DMS53 (cell line): ENCODE results near the gene BORCS8.
"Not testable (repeated sequence)": the region's sequence is repeated elsewhere in the genome, so short reads cannot be mapped to it uniquely, and the experiment has no call there.

Experiments used
- DNase-seq: peaks from one replicate; lab custom pipeline; 2025; lab: John Stamatoyannopoulos, UW

Gene BORCS8

DNA sequence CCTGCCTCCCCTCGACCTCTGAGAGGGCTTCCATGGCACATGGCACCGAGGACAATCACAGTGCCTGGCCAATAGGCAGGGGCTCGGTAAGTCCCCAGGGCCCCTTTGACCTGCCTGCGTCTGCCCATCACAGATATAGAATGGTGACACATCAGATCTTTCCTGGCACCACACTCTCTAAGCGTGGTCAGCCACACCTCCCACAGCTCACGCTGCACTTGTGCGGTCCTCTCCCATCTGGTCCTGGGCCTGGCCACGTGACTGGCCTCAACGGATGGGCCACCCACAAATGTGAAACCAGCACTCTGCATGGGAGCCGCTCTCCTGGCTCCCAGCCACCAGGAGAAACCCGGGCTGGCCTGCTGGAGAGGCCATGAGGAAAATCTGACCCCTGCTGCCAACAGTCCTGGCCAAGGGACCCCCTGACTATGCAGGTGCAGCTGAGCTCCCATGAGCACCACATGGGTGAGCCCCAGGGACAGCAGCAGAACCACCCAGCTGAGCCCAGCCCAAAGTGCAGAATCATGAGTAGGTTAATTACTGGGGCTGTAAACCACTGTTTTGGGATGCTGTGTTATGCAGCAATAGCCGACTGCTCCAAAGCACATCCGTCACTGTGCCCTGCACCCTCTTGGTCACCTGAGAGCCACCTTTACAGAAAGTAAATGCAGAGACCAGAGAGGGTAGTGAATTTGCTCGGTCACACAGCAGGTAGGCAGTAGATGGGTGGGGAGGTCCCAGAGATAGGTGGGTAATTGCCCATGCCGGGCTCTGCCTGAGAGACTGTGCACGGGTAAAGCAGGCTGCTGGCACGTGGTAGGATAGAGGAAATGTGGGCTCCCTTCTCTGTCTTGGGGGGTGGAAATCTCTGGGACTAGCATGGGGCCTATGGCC lies 12.2 kb downstream of the BORCS8 start:
- no peak for DNase-seq

DNA sequence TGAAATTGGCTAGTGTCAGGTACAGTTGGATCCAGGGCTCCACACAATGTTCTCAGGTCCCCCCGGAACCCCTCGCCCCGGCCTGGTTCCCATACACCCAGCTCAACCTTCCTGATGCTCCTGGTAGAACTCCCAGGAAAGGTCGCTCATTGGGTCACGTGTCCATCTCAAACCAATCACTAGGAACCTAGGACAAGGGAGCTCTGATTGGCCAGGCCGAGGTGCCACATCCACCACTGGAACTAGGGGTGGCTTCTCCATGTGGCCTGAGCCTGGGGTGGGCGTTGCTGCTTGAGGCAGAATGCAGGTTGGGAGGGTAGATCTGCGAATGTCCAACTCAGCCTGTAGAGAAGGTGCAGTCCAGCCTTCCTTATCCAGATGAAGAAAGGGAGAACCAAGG lies 15.0 kb downstream of the BORCS8 start:
- DNase-seq = no peak

DNA sequence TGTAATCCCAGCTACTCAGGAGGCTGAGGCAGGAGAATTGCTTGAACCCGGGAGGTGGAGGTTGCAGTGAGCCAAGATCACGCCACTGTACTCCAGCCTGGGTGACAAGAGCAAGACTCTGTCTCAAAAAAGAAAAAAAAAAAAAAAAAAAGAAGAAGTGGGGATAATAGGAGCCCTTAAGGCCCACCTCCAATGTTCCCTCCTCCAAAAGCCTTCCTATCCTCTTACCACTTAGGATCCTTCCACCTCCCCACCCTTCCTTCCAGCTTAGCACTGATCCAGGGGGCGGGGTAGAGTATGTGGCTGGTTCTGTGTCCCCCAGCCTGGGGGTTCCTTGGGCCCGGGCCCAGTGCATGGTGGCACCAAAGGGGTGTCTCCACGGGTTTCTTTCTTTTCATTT lies 18.7 kb downstream of the BORCS8 start:
- DNase-seq = not testable (repeated sequence)

- no peak for DNase-seq
These were observed 20.0 kb downstream of the BORCS8 start for GRCh38 chr19:19171821-19172532.

DNA sequence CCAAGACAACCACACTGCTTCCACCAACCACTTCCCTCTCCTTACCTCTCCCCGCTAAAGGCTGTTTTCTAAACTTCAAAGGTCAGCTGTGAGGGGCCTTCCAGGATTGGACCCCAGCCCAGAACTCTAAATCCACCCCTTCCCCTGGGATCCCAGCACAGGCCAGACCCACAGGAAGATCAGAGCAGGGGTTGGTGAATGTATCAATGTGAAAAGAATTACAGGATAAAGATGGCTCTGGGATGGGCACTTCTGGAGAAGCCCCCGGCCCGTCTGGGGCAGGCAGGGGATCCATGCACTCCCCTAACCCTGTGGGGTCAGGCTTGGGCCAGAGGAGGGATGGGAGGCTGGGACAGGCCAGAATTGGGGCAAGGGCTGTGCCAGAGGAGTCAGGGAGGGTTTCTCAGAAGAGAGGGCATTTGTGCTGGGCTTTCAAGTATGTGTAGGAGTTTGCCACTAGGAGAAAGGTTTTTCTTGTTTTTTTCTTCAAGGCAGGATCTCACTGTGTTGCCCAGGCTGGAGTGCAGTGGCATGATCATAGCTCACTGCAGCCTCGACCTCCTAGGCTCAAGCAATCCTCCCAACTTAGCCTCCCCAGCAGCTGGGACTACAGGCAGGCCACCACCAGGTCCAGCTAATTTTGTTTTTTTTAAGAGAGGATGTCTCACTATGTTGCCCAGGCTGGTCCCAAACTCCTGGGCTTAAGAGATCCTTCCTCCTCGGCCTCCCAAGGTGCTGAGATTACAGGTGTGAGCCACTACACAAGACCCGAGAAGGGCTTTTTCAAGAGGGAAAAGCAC lies 20.9 kb downstream of the BORCS8 start:
- DNase-seq = no peak

DNA sequence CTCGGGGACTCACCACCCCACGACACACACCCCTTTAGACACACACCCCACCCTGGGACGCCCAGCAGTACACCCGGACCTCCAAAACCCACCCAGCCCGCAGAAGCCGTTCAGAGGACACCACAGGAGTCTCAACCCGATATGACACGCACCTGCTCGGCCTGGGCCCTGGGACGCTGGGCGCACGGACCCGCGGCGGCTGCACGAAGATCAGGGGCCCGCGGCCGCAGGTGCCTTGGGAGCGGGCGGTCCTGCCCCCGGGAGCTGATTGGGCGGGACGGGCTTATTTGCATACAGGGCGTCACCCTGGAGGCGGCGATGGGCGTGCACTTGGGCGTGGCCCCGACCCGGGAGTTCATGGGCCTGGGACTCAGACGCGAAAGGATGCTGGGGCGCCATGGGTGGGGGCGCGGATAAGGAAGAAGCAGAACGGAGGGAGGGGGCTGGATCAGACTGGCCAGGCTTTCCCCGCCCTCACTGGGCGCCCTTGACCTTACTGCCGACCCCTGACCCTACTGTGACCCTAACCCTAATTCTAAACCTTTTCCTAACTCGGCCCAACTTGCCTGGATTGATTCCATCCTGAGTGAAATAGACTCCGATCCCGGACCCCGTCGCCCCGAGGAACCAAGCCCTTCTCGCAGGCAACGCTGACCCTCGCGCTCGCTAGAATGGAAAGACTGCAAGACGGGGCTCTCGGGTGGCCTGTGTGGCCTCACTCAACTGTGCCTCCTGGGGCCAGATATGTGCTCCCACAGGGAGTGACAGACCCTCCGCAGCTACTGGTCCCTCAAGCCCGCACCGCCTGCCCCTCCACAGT lies 21.7 kb downstream of the BORCS8 start, which contains the start of gene MEF2B:
MEF2B (minus strand) TSS at position 211 of the 820 bp plus-strand sequence. CDS start 19,528 bp downstream, outside the sequence.
- DNase-seq = peak; percentile 89

DNA sequence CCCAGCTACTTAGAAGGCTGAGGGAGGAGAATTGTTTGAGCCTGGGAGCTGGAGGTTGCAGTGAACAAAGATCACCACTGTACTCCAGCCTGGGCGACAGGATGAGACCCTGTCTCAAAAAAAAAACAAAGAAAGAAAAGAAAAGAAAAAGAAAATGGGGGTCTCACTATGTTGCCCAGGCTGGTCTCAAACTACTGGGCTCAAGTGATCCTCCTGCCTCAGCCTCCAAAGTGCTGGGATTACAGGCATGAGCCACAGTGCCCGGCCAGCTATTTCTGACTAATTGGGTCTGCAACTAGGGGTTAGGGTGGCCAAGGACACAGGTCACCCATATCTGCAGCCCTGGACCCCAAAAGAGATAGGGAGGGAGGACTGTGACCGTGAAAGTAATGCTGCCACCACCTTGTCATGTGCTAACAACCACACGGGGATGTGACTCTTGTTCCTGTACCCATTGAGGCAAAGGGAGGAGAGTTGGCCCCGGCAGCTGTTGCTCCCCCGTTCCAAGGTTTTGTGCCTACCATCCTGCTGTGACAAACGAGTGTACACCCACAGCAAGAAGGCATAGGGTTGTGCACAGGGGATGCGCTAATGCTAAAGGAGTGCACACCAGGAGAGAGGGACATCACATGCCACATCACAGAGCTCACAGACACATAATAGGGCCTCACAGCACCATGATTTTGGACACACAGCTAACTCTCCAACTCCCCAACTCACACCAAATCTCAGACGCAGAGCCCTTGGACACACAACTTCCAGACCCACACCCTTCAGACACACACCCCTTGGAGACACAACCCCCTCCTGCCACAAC lies 22.5 kb downstream of the BORCS8 start:
- no peak for DNase-seq

DNA sequence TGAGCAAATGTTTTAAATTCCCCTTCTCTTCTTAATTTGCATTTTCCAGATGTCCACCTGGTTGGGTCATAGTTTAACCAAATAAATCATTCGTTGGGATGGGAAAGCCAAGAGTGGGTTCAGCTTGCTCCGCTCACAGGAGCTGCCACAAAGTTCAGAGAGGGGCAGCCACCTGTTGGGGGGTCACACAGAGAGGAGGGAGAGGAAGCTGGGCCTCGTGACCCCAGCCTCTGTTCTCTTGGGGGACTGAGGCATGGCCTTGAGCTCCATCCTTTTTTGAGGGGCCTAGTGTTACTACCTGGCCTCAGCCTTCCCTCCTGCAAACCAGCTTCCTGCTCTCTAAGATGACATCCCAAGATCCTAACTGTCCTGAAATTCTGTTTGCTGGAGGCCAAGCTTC lies 24.3 kb downstream of the BORCS8 start:
- DNase-seq = no peak

DNA sequence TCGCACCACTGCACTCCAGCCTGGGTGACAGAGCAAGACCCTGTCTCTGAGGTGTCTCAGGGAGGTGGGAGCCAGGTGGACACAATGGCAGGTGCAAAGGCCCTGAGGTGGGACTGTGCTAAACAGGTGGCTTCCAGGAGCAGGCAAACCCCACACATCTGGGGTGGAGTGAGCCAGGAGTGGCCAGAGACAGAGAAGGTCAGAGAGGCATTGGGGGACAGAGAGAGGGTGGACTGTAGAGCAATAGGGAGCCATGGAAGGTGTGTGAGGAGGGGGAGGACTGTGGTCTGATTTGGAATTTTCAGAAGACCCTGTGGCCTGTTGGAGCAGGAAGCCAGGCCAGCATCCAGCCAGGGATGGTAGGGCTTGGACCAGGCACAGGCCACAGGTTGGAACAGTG lies 26.6 kb downstream of the BORCS8 start:
- DNase-seq = no peak

GRCh38 chr19:19162495-19162894 lies 29.5 kb downstream of the BORCS8 start:
- no peak for DNase-seq

GRCh38 chr19:19160461-19161035 lies 31.4 kb downstream of the BORCS8 start:
- no peak for DNase-seq

DNA sequence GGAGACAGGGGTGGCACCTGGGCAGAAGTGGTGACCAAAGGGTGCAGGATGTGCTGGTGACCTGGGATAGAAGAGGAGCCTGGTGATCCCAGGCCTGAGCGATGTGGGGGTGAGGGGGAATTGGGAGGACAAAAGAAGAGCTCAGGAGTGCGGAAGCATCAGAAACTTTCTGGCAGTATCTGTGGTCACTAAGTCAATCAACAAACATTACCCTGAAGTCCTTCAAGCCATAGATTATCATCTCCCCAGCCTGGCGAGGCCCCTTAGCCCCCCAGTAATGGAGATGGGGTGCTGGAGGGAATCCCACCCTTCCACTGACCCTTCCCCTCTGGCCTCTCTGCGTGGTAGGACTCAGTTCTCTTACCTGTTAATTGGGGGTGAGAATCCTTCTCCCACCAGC lies 32.4 kb downstream of the BORCS8 start:
- DNase-seq = no peak

GRCh38 chr19:19157808-19158207 lies 34.1 kb downstream of the BORCS8 start:
- no peak for DNase-seq

DNA sequence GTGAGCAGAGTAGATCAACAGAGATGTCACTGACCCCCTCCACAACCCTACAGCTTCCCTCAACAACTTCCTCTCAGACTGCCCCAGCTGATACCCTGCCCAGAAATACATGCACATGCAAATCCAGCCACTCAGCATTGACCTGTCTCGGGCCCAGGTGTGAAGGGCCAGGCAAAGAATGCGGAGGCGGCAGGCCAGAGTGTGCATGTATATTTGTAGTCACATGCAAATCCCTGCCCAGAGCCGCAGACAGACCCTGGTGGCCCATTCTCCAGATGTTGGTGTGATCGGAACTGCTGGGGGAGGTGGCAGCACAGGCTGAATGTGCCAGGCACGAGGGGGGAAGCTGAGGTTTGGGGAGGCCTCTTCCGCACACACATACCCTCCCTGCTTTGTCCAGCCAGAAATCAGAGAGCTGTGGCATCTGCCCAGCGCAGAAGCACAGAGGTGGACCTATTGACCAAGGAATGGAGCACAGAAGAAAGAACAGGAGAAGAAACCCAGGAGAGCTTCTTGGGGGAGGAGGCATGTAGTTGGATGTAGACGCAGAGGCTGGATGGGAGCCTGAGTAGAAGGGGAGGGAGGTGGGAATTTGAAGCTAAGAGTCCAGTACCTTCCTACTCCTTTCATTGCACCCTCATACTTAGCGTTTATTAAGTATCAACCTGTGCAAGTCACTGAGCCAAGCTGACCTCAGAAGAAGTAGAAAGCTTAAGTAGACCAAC lies 36.3 kb downstream of the BORCS8 start:
- no peak for DNase-seq

- DNase-seq = no peak
These were observed 37.0 kb downstream of the BORCS8 start for GRCh38 chr19:19154768-19155494.

- DNase-seq = no peak
These were observed 39.1 kb downstream of the BORCS8 start for GRCh38 chr19:19152668-19153384.

DNA sequence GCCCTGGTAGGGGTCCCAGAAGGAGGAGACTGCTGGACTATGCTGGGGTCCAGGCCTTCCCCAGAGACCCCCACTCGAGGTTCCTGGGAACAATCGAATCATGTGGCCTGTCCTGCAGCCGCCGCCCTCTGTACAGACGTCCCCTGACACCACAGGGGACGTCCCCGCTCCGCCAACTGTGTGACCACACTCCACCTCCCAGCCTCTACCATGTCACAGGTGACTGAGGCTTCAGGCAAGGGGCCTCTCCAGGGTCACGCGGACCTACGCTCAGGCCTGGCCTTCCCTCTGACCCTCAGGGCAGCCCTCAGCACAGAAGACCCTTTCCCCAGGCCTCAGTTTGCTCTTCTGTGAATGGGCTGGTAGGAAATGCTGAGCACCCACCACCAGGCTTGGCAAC lies 40.5 kb downstream of the BORCS8 start:
- DNase-seq = no peak

DNA sequence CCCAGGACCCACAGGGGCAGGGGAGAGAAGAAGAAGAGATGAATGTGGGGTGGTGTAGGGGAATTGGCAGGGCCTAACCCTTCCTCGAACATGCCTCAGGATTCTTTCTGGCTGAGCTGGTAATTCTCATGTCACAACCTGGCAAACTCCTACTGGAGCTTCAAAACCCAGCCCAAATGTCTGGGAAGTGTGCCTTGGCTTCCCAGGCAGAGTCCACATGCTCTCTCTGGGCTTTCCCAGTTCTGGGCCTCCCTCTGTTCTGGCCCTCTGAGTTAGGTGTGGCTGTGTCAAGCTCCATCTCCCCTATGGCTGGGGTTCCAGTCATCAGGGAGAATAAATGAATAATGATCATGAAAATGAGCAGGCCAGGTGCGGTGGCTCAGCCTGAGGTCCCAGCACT lies 42.5 kb downstream of the BORCS8 start:
- no peak for DNase-seq
